GM19455 (cell line): Measurements from ENCODE around the gene KRTAP10-3.

Experiments
- ATAC-seq: cut with Tn5 transposase; IDR thresholded peaks from one replicate; pipeline ENCODE4 v1.9.1; 2021; ENCODE audit not compliant: unreplicated experiment

The KRTAP10-3 gene

GRCh38 chr21:44530903-44531605 lies 27.5 kb downstream of the KRTAP10-3 start:
- no peak for ATAC-seq

- ATAC-seq = no peak
Observed at GRCh38 chr21:44530221-44530902, 28.2 kb downstream of the KRTAP10-3 start.

DNA sequence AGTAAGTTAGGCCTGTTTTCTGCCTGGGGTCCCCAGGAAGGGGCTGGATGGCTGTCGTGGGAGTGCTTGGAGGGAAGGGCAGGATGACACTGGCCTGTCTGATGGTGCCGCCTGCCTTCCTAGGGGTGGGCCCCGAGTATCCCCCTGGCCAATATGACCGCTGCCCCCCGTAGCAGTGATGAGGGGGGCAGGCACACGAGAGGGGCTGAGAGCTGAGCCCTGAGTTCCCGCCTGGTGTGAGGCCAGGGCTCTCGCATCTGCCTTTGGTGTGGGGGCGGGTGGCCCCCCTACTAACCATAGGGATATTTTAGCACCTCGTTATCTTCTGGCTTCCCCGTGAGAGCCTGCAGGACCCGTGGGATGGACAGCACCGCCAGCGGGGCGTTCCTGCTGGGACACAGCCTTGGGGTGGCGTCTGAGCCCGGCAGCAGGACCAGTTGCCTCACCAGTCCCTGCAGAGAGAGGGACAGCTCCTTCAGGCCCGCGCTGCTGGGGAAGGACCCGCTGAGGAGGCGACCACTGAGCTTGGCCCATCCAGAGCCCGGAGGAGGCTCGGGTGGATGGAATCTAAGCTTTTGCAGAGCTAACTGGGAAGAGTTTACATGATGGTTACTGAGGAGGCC lies 29.0 kb downstream of the KRTAP10-3 start:
- no peak for ATAC-seq

DNA sequence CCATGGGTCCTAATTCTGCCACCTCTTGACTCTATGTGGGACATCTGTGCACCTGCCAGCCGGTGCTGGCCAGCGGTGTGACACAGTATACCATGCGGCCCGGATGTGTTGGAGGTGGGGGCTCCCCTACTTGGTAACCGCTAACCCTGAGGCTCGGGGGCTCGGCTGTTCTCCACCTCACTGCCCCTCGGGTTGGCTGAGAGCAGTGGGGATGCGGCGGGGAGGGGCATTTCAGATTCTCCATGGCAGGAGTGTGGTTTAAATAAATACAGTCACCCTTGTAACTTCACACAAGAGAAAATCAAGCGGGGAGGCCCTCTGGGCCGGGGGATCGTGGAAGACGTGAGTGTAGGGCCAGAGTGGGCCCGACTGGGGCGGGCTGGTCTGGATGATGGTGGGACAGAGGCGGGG lies 29.6 kb downstream of the KRTAP10-3 start:
- no peak for ATAC-seq

DNA sequence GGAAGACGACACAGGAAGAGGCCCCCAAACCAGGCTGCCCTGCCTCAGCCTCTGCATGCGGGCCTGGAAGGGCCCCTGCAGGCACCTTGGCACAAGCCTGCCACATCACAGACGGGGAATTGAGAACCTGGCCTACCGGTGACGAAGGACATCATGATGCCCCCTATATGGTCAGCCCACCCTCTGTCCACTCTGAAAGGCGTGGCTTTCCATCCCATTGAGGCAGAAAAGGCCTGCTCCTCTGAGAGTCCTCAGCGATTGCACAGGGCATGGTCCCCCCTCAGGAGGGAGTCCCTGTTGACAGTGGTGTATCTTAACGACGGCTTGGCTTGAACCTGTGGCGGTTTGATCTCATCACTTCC lies 30.0 kb downstream of the KRTAP10-3 start:
- no peak for ATAC-seq

DNA sequence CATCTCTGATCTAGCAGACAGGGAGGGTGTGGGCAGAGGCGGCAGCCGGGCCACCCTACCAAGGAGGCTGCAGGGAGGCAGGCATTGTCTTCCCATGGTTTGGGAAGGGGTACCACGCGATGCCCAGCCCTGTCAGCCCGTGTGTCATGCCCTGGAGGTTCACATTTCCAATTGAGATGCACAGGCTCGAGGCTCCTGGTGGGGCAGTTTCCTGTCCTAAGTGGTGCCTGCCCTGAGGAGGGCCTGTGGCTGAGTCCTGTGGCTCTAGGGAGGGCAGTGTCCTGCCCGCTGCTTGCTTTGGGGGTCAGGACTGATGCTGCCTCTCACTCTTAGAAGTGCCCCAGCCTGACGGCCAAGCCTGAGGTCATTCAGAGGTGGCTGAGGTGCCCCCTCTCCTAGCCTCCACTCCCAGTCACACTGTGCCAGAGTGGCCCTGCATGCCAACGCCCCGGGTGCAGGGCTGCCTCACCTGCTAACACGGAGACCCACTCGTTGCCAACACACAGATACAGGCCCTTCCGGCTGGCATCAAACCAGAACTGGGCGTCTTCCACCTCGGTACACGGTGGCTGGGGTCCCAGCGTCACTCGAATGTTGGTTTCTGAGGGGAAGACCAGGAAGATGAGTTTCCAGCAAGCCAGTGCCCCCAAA lies 30.5 kb downstream of the KRTAP10-3 start:
- ATAC-seq = no peak

- no peak for ATAC-seq
Observed at GRCh38 chr21:44527156-44527982, 31.2 kb downstream of the KRTAP10-3 start.

DNA sequence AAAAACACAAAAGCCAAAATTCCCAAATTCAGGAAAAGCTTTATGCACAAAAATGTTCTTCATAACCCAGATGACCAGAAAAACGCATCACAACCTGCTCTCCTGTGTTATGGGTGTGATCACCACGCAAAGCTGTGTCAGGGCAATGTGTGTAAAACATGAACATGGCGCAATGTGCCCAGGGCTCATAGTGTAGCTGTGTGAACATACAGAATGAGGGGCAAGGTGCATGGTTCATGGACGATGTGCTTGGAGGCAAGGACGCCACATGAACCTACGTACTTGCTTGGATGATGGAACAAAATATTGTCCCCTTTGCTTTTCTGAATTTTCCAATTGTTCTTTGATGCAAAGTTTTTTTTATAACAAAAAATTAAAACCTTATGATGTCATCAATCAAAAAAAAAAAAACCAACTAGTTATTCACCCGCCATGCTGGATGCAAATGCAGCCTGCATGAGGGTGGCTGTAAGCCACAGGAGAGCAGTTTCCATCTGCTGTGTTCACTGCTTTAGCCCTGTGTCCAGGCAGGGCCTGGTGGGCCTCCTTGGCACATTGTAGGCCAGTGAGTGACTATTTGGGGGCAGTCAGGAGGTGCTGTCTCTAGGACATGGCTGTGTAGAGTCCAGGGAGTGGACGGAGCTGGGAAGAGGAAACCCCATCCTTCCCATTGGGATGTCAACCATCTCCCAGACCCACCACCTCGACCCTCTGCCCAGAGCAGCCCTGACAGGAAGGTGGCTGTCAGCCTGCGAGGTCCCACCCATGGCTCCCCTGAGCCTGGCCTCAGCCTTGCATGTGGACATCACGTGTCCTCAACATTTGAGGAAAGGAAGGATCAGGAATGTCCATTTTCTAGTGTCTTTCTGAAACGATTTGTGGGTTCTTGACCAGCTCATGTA lies 32.2 kb downstream of the KRTAP10-3 start:
- ATAC-seq = no peak

DNA sequence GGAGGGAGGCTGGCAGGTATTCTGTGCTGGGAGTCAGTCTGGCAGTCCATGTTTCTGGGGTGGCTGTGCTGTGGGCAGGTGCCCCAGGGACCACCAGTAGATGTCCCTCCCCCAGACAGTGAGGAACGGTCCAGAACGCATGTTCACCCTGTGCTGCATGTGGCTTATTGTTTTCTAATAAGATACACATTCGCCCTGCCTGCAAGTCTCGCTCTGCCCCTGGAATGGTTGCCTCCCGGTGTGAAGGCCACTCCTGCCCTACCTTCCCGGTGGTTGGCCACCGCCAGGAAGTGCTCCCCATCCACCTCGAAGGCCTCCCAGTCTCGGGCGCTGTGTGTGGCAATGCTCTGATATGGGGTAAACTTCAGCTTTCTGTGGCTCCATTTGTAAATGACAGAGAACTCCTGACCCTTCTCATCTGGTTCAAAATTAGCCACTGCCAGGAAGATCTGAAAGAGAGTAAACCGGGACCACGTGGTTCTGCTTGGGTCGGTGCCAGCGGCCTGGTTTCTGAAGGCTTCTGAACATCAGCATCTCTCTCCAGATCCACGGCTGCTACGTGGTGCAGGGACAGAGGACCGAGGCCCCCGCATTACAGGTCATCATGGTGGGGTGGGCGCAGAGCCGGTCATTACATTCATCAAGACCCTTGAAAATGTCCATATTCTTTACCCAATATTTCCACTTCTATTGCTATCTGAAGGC lies 33.1 kb downstream of the KRTAP10-3 start:
- no peak for ATAC-seq

GRCh38 chr21:44524414-44525371 lies 33.9 kb downstream of the KRTAP10-3 start:
- no peak for ATAC-seq

DNA sequence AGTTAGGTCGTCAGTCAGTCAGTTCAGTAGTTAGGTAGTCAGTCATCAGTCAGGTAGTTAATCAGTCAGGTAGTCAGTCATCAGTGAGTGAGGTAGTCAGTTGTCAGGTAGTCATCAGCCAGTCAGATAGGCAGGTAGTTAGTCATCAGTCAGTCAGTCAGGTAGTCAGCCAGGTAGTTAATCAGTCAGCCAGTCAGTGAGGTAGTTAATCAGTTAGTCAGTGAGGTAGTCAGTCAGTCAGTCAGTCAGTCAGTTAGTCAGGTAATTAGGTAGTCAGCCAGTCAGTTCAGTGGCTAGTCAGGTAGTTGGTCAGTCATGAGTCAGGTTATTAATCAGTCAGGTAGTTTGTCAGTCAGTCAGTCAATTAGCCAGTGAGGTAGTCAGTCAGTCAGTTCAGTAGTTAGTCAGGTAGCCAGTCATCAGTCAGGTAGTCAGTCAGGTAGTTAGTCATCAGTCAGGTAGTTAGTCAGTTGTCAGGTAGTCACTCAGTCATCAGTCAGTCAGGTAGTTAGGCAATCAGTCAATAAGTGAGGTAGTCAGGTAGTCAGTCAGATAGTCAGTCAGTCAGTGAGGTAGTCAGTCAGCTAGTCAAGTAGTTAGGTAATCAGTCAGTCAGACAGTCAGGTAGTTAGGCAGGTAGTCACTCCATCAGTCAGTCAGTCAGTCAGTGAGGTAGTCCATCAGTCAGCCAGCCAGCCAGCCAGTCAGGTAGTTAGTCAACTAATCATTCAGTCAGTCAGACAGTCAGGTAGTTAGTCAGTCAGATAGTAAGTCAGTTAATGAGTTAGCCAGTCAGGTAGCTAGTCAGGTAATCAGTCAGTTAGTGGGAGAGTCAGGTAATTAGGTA lies 34.8 kb downstream of the KRTAP10-3 start:
- no peak for ATAC-seq

DNA sequence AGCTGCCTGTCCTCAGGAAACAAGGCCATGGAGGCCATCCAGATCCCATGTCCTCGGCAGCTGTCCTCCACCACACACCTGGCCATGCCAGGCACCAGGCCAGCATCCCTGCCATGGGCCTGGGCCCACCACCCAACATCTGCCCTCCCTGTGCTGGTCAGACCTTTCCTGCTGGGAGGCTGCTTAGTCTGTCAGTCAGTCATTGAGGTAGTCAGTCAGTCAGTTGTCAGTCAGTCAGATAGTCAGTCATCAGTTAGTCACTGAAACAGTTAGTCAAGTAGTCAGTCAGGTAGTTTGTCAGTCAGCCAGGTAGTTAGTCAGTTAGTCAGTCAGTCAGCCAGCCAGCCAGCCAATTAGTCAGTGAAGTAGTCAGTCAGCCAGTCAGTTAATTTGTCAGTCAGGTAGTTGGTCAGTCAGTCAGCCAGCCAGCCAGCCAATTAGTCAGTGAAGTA lies 35.8 kb downstream of the KRTAP10-3 start:
- no peak for ATAC-seq

GRCh38 chr21:44521928-44522752 lies 36.5 kb downstream of the KRTAP10-3 start:
- ATAC-seq = no peak

DNA sequence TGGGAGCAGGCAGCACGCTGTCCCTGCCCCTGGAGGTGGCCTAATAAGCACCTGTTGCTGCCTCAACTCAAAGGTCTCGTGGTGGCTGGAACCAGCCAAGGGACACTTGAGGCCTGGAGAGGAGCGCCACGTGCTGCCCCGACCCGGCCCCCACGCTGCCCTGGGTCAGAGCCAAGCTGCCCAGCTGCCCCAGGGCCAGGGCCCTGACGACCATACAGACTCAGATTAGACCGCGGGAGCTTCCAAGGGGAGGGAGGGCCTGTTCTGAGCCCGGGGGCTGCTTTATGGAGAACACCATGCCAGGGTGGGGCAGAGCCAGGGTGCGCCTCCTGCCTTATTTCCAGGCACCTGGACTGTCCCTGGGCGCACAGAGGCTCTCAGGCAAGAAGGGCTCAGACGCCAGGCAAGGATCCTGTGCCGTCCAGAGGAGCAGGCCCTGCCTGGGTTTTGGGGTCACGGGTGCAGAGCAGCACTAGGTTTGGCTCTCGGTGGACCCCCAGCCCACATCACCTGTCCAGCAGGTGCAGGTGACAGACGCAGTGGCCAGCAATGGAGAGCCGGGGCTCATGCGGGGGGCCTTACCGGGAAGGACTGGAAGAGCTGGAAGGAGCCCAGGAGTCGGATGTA lies 37.2 kb downstream of the KRTAP10-3 start:
- no peak for ATAC-seq

- ATAC-seq = no peak
Observed at GRCh38 chr21:44520326-44521300, 38.0 kb downstream of the KRTAP10-3 start.
